IPS-11a (cell line): ENCODE results near the gene PRKG1.
A peak's percentile ranks its signal among the peaks of the same experiment; 100 is the strongest.
"Not testable (repeated sequence)": the region's sequence is repeated elsewhere in the genome, so short reads cannot be mapped to it uniquely, and the experiment has no call there.

Experiments used
- H3K4me3 ChIP-seq: one replicate; pipeline ENCODE4 v1.5.1; 2013; ENCODE audit warnings: low read depth, low read length, control low read depth

Gene PRKG1

DNA sequence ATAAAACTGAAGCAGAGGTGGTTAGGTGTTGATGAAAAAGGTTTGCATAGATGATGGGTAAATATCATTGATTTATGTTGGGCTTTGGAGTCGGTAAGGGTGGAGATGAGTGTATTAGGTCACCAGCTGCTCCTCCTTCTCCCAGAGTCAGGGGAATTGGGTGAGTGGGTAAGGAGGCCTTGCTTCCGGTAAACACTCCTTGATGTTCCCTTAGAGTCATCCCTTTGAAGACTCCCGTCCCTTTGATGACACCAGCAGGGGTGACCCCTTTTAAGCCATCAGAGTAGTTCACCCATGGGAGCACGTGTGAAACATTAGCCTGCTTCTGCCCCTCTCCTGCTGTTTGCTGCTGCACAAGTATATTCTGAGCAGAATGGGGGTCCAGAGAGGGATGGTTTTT lies 1147.6 kb downstream of the PRKG1 start:
- H3K4me3 ChIP-seq, result no peak overlapping the region

GRCh38 chr10:52226197-52226847 lies 1152.0 kb downstream of the PRKG1 start:
- H3K4me3 ChIP-seq, result no peak overlapping the region

DNA sequence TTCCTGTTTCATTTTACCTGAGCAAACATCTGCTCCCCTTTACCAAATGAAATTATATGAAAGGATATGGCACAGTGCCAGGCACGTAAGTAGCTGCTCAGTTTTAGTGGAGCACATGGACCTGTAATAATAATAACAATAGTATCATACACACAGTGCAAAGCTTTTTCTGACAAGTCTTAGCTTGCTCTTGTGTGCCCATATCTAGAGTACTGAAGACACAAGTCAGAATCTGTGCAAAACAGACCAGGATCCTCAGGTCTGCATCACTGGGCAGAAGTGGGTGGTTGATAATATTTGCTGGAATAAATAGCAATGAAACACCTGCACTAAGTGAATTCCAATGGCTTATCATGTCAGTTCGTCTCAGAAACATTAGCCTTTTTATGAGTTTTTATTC lies 1154.3 kb downstream of the PRKG1 start:
- H3K4me3 ChIP-seq, result no peak overlapping the region

DNA sequence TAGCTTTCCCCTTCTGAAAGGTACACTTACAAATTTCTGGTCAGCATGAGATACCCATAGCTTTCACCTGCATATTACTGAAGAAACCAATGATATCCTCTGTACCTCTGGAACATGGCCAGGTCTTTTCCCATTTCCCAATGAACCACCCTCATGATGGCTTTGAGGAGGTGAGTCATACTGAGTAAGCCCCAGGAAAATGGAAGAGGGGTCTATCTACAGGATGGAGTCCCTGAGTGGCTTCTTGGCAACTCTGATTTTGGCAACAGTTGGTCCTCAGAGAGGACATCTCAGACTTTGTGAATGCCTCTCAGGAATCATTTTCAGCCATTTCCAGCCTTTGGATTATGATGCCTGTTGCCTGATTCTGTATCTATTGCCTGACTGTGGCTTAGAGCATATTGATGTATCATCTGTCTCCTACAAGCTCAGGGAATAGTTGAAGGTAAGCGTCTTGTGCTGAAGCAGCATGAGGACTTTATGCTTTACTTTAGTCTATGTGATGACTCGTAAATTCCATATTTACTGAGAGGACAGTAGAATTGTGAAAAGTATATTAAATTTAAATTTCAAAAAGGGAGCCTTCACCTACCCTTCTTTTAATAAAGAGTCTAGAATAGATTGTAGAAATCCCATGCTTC lies 1155.1 kb downstream of the PRKG1 start:
- H3K4me3 ChIP-seq, result no peak overlapping the region

DNA sequence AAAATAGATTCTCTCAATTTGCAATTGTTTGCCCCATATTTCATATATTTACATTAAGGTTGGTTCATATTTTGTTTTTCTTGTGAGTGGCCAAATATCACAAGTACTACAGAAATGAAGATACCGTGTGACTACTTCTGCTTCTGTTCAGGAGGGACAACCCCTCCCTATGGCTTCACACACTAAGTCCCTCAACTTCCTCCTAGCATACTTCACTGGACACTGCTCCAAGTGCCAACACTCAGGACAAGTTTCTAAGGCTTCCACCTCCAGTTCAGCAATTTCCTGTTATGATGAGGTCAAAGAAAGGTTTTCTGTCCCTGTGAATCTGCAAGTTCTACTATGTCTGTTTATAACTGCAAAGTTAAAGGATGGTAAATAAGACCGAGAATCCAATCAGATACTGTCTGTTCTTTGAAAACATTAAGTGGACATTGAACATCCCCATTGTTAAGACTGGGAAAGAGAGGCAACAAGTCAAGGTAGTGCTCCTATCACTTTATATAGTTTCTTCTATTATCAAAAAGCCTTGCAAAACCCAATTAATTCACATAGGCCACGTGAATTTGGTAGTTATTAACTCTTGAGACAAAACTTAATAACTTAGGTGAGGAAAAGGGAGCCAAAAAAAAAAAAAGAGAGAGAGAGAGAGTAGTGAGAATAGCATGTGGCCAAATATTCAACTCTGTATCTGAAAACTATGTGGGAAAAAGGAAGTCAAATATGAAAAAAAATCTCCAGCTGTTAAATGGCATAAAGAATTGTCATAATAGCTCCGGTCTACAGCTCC lies 1158.5 kb downstream of the PRKG1 start:
- peak overlapping the region; percentile 24 for H3K4me3 ChIP-seq

GRCh38 chr10:52233351-52233991 lies 1159.2 kb downstream of the PRKG1 start:
- peak overlapping the region; percentile 24 for H3K4me3 ChIP-seq

DNA sequence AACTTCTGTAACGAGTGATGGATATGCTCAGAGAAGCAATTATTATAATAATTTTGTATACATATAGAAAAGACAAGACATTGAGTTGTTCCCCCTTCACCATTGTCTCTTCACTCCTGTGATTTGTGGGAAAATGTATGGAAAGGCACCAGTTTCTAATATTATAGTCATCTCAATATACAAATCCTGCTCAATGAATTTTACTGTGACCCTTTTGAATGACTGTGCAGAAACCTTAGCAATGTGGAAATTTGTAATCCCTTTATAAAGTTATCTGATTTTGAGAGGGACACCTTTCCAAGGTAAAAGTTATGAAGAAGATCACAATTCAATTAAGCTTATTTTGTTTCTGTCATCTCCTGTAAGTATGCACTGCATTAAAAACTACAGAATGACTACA lies 1165.5 kb downstream of the PRKG1 start:
- H3K4me3 ChIP-seq, result no peak overlapping the region

GRCh38 chr10:52245547-52245946 lies 1171.3 kb downstream of the PRKG1 start:
- H3K4me3 ChIP-seq, result no peak overlapping the region

DNA sequence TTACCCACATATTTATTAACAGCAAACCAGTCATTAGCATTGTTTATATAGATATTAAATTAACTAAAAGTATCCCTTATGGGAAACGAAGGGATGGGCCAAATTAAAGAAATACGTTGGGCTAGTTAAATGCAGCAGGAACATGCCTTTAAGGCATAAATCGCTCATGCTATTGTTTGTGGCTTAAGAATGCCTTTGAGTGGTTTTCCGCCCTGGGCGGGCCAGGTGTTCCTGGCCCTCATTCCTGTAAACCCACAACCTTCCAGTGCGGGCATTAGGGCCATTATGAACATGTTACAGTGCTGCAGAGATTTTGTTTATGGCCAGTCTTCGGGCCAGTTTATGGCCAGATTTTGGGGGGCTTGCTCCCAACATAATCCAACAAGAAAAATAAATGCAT lies 1173.6 kb downstream of the PRKG1 start:
- not testable (repeated sequence) for H3K4me3 ChIP-seq

DNA sequence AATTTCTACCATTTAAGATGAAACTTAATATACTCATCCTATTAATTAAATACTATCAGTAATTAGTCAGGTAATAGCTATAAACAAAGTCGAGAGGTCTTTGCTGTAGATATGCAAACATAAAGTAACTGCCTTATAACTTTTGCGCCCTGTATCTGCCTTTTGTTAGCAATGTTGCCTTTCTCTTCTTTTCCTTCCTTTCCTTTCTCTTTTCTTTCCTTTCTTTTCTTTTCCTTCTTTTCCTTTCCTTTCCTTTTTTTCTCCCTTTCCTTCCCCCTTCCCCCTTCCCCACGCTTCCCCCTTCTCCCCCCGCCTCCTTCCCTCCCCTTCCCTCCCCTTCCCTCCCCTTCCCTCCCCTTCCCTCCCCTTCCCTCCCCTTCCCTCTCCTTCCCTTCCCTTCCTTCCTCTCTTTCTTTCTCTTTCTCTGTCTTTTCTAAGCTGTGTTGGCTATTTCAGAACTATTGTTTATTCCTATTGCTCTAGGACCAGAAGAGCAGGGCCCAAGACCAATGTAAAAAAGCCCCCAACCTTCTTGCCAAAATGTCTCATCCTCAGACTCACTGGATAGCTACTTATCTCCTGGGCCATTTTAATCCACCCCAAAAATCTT lies 1174.5 kb downstream of the PRKG1 start:
- no peak overlapping the region for H3K4me3 ChIP-seq

GRCh38 chr10:52249850-52250395 lies 1175.6 kb downstream of the PRKG1 start:
- H3K4me3 ChIP-seq, result no peak overlapping the region

GRCh38 chr10:52250510-52250909 lies 1176.2 kb downstream of the PRKG1 start:
- H3K4me3 ChIP-seq, result no peak overlapping the region

DNA sequence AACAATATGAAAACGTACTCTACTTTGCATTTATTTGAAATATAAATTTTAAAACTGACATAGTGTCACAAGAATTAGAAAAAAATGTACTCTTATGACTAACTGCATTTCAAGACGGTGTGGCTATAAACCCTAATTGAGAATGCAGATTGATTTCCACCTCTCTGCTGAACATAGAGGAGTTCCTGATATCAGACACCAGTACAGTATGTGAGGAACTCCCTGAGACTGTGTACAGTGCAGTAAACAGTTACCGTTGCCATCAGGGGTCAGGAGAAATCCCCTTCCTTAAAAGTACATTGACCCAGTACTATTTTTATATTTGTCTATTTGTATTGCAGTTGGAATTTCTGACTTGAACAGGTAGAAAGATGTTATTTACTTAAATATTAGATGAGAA lies 1178.0 kb downstream of the PRKG1 start:
- H3K4me3 ChIP-seq, result no peak overlapping the region

DNA sequence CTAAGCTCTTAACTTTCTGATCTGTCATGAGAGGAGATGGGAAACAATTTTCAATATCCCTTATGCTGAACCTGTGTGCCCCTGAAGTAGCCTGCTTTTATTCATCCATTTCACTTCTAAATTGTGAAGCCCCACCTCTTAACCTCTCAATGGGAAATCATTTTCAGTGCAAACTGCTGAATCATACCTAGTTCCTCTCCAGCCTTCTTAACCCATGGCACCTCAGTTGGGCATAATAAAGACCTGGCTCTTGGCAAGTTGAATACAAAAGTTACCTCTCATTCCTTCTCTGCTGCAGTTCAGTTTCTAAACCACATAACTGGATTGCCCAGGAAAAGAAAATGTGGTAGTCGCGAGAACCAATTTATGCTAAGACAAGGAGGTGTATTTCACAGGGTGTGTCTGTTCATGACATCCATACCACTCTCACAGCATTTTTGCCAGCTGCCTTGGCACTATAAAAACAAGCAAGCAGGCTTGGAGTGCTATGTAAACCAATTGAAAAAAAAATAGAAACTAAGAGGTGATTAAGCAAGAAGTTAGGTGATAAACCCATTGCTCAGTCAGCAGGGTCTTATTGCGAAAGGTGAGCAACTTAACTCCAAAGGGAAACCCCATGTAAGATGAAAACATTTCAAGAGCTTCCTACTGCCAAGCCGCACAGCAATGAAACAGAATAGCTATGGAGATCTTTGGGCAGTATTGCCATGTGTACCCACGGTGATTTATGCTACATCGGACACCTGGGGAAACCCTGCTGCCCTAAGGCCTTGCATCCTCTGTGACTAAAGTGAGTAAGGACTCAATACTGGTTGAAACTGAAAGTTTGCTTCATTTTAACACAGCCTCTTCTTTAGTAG lies 1182.8 kb downstream of the PRKG1 start:
- H3K4me3 ChIP-seq, result no peak overlapping the region

- no peak overlapping the region for H3K4me3 ChIP-seq
Measured at GRCh38 chr10:52257692-52258075, 1183.4 kb downstream of the PRKG1 start.

GRCh38 chr10:52258799-52259425 lies 1184.6 kb downstream of the PRKG1 start:
- no peak overlapping the region for H3K4me3 ChIP-seq

GRCh38 chr10:52259426-52259812 lies 1185.1 kb downstream of the PRKG1 start:
- H3K4me3 ChIP-seq, result no peak overlapping the region

DNA sequence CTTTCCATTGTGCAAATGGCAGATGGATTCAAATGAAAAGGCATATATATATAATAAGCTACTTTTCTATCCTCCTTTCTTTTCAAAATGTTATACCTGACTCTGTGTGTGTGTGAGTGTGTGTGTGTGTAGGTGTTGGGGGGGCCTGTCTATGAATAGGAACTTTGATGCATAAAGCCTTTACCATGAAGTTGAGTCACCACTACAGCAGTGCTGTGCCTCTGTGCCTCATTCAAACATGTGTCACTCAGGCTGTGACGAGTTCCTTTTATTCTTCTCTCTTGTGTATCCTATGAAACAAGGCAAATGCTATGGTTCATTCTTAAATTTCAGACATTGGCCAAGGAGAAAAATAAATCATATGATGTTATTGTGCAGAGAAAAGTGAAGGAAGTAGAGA lies 1187.1 kb downstream of the PRKG1 start:
- no peak overlapping the region for H3K4me3 ChIP-seq

DNA sequence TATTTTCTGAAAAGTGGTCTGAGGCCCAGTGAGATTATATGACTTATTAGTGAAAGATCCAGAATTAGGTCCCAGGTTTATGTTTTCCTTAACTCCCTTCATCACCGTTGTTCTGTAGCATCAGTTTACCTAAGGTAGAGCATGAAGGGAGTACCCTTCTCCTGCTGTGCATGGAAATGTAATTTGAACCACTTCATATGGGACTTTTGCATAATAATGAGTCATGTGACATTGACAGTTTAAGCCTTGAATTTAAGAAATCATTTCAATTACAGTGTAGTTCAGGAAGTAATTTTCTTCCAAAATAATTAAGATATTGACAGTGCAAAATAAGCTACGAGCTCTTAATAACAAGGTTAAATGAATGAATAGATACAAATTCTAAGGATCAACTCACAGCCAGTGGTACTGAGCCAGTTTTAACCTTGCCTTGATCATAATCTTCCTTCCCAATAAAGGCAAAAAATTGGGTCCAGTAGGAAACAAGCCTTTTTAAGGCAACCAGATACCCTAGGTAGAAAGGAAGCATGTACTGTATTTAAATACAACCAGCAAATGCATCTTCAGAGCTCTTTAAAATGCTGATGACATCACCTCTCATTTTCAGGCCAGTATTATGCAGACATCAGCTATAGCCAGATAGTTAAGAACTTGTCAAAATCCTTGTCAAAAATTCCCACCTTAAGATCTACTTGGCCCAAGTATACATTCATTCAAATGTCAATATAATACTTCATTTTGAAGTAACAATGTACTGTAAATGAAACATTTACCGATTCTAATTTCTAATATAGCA lies 1191.0 kb downstream of the PRKG1 start:
- H3K4me3 ChIP-seq, result no peak overlapping the region
